Transverse colon (tissue), 4 donors: ENCODE measurements around the gene C10orf67.

Source experiments
- POLR2A ChIP-seq: fragments of 450-650 bp; IDR thresholded peaks from one replicate; pipeline ENCODE4 v1.6.1; 2016; ENCODE audit warnings: antibody characterized with exemption, mild to moderate bottlenecking, moderate library complexity
- POLR2AphosphoS5 ChIP-seq, 3 donors: sonication (generic); formaldehyde crosslinking; IDR thresholded peaks; one replicate each; pipeline ENCODE4 v1.6.1; 2016; ENCODE audit warnings: antibody characterized with exemption in 3 of 3
- TF ChIP-seq, protein P1 (sequence below), 5 experiments: fragments of 200-600 bp in 3 of 5; fragments of 450-650 bp in 2 of 5; sonication (generic) in 3 of 5; IDR thresholded peaks; 1 replicate in 2 of 5; 2 replicates in 3 of 5; pipeline ENCODE4 v1.5.1; 2016 to 2017; ENCODE audit warnings: antibody characterized with exemption in 5 of 5, inconsistent platforms in 3 of 5, mild to moderate bottlenecking in 2 of 5, moderate library complexity in 1 of 5

GRCh38 chr10:23199768-23200511 lies 144.7 kb downstream of the C10orf67 start:
- TF ChIP-seq, protein P1, sequence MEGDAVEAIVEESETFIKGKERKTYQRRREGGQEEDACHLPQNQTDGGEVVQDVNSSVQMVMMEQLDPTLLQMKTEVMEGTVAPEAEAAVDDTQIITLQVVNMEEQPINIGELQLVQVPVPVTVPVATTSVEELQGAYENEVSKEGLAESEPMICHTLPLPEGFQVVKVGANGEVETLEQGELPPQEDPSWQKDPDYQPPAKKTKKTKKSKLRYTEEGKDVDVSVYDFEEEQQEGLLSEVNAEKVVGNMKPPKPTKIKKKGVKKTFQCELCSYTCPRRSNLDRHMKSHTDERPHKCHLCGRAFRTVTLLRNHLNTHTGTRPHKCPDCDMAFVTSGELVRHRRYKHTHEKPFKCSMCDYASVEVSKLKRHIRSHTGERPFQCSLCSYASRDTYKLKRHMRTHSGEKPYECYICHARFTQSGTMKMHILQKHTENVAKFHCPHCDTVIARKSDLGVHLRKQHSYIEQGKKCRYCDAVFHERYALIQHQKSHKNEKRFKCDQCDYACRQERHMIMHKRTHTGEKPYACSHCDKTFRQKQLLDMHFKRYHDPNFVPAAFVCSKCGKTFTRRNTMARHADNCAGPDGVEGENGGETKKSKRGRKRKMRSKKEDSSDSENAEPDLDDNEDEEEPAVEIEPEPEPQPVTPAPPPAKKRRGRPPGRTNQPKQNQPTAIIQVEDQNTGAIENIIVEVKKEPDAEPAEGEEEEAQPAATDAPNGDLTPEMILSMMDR (IDR thresholded peaks at IDR 0.05) = no peak
- TF ChIP-seq POLR2AphosphoS5 (IDR thresholded peaks at IDR 0.05) = no peak
- TF ChIP-seq POLR2A = no peak
